Endothelial cell of coronary artery (primary cell): ENCODE results near the gene MGST2. TPM values are rescaled to one million over a fixed set of nuclear protein-coding genes. Genes with fewer than 3 reads are reported as not detected.

Experiments
- total RNA-seq: library from RNA; depleted of rRNA; stranded (reverse); fragments of >200 nt; gene quantifications from 2 replicates; pipeline ENCODE4 v1.2.3, GENCODE V29; 2014

The MGST2 gene
- 51.0 and 69.4 TPM in 2 replicates for total RNA-seq

DNA sequence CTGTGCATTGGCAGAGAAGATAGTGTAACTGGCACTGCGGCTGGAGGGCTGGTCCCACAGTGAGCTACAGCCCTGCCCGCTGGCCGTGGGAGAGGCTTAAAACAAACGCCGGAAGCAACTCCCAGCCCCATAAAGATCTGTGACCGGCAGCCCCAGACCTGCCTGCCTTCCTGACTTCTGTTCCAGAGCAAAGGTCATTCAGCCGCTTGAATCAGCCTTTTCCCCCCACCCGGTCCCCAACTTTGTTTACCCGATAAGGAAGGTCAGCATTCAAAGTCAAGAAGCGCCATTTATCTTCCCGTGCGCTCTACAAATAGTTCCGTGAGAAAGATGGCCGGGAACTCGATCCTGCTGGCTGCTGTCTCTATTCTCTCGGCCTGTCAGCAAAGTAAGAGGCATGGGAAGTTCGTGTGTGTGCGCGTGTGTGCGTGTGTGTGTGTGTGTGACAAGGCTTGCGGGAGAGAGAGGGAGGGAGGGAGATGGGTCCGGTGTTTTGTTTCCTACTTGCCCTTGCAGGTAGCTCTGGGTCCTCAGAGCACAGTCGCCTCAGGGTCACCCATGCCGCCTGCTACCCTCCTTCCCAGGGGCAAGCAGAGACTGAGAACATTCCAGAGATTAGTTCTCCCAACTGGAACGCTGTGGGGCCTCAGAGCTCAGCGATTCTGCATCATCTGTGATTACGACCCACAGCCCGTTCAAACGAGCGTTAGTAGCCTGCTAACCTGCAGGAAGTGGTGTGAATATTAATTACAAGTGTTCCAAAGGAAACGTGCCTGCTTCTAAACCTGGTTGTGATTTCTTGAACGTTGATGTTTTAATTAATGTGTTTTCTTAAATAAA is at the start of gene MGST2:
Gene MGST2, plus strand, starts transcription at position 130 of the 840 bp plus-strand sequence. Its CDS starts 201 bp downstream, at position 331.

Other genes with a start within 250 kb of the MGST2 start
- gene RAB33B, start 211.7 kb upstream of the MGST2 start, total RNA-seq: 17.3 and 17.9 TPM in 2 replicates
- gene SETD7, start 109.6 kb upstream of the MGST2 start, total RNA-seq: 51.7 and 70.7 TPM in 2 replicates